Frontal cortex (tissue), 1 donor: Measurements from ENCODE around the gene GBA3. TPM values are rescaled to one million over a fixed set of nuclear protein-coding genes. Genes with fewer than 3 reads are reported as not detected.

Source experiments
- total RNA-seq: library from RNA; depleted of rRNA; stranded (reverse); fragments of >200 nt; gene quantifications from one replicate; pipeline ENCODE4 v1.2.3, GENCODE V29; 2014

GBA3 gene
- total RNA-seq, 1 donor from 2014 or later: 0.41 TPM

Other genes with a start within 250 kb of the GBA3 start
- 45.2 TPM for gene ADGRA3, start 176.9 kb upstream of the GBA3 start, total RNA-seq